ENCODE measurements around the gene CLMN.

GRCh38 chr14:95317817-95318343 is 1.8 kb downstream of the CLMN start:
- TF ChIP-seq MAX (IDR thresholded peaks at IDR 0.05) (no peak), ZFX (IDR thresholded peaks at IDR 0.05) (no peak), CTCF (IDR thresholded peaks at IDR 0.05 in 2 of 3, conservative IDR thresholded peaks at IDR 0.05 in 1 of 3; ENCODE audit: borderline replicate concordance in 1 of 3, insufficient read depth in 1 of 3, low read depth in 2 of 3, low read length in 2 of 3) (no peak), REST (IDR thresholded peaks at IDR 0.05; ENCODE audit: low read depth) (no peak), CEBPB (IDR thresholded peaks at IDR 0.05; ENCODE audit: low read depth) (no peak), POLR2A (IDR thresholded peaks at IDR 0.05; ENCODE audit: borderline replicate concordance, extremely low read depth, insufficient read depth, insufficient read length) (no peak), EZH2 (IDR thresholded peaks at IDR 0.05) (no peak), EGR1 (IDR thresholded peaks at IDR 0.05; ENCODE audit: low read depth) (no peak)
